GM21576 (cell line): Measurements from ENCODE around the gene TIGD3.
"Not testable (repeated sequence)": the region's sequence is repeated elsewhere in the genome, so short reads cannot be mapped to it uniquely, and the experiment has no call there.

Source experiments
- ATAC-seq: cut with Tn5 transposase; IDR thresholded peaks from one replicate; pipeline ENCODE4 v1.9.1; 2021; ENCODE audit warnings: mild to moderate bottlenecking, moderate library complexity; ENCODE audit not compliant: unreplicated experiment

Gene TIGD3

GRCh38 chr11:65325435-65325834 is 29.1 kb upstream of the TIGD3 start:
- ATAC-seq, result no peak

GRCh38 chr11:65327021-65327420 is 27.5 kb upstream of the TIGD3 start:
- ATAC-seq, result no peak

- no peak for ATAC-seq
Observed at GRCh38 chr11:65329478-65329877, 25.1 kb upstream of the TIGD3 start.

- no peak for ATAC-seq
Observed at GRCh38 chr11:65329944-65330403, 24.6 kb upstream of the TIGD3 start.

- no peak for ATAC-seq
Observed at GRCh38 chr11:65330544-65330943, 24.0 kb upstream of the TIGD3 start.

GRCh38 chr11:65332591-65332990 is 22.0 kb upstream of the TIGD3 start:
- not testable (repeated sequence) for ATAC-seq

- no peak for ATAC-seq
Observed at GRCh38 chr11:65334696-65335295, 19.8 kb upstream of the TIGD3 start.

GRCh38 chr11:65338676-65339075 is 15.9 kb upstream of the TIGD3 start:
- ATAC-seq, result no peak

- no peak for ATAC-seq
Observed at GRCh38 chr11:65340226-65340625, 14.3 kb upstream of the TIGD3 start.

- no peak for ATAC-seq
Observed at GRCh38 chr11:65341856-65342255, 12.7 kb upstream of the TIGD3 start.

- no peak for ATAC-seq
Observed at GRCh38 chr11:65351511-65351910, 3.0 kb upstream of the TIGD3 start.

GRCh38 chr11:65352783-65353182 is 1.8 kb upstream of the TIGD3 start:
- ATAC-seq, result no peak

- ATAC-seq, result no peak
Observed at GRCh38 chr11:65353376-65353775, 1.2 kb upstream of the TIGD3 start.

GRCh38 chr11:65353900-65354264 is 669 bp upstream of the TIGD3 start:
- ATAC-seq, result no peak

GRCh38 chr11:65355013-65355775 is 643 bp downstream of the TIGD3 start:
- ATAC-seq, result peak; percentile 17

GRCh38 chr11:65355776-65356393 is 1.3 kb downstream of the TIGD3 start:
- no peak for ATAC-seq

- ATAC-seq, result no peak
Observed at GRCh38 chr11:65356394-65356972, 1.9 kb downstream of the TIGD3 start.

- no peak for ATAC-seq
Observed at GRCh38 chr11:65357856-65358356, 3.4 kb downstream of the TIGD3 start.

GRCh38 chr11:65362320-65362931 is 7.9 kb downstream of the TIGD3 start:
- peak; percentile 47 for ATAC-seq

GRCh38 chr11:65362966-65363365 is 8.4 kb downstream of the TIGD3 start:
- ATAC-seq, result no peak

- ATAC-seq, result no peak
Observed at GRCh38 chr11:65363770-65364169, 9.2 kb downstream of the TIGD3 start.
